ENCODE results near the gene CTU2. TPM values are rescaled to one million over a fixed set of nuclear protein-coding genes. Genes with fewer than 3 reads are reported as not detected.

Gene CTU2
- total RNA-seq, 1 experiment from 2014 or later = 20.5 TPM

DNA sequence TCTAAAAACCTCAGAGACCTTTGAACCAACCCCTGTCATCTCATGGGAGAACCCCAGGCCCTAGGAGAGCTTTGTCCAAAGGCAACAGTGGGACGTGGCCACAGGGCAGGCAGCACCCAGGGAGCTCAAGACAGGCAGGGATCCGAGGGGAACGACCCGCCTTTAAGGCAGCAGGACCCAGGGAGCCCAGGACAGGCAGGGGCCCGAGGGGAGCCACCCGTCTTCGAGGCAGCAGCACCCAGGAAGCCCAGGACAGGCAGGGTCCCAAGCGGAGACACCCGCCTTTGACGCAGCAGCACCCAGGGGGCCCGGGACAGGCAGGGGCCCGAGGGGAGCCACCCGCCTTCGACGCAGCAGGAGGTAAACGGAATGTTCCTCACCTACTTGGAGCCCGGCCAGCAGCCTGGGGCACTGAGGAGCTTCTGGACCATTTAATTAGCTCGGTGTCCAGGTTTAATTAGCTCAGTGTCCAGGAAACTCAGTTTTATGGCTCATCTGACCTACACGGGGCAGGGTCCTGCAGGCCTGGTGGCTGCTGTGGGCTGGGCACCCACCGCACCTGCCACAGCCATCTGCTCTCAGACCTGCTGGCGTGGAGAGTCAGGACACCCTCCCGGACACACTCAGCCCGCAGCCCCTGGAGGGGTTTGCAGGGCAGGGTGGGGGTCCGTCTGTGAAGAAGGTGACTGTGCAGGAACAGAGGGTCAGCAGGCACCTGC lies 54.3 kb downstream of the CTU2 start:
- peak; percentile 68 for DNase-seq (ENCODE audit: low spot score)

DNA sequence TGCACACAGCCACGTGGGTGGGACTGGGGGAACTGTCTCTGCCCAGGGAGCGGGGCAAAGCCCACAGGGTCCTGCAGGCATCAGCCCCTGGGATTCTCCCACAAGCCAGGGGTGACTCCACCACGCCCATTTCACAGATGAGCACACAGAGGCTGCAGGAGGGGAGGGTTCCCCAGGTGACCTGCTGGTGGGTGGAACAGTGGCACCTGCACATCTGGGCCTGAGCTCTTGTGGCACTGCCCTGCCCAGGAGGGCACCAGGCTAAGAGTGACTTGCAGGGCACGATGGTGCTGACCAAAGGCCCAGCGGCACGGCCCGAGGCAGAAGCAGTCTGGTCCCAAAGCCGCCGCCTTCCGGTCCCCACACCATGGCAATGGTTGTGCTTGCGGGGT lies 54.8 kb downstream of the CTU2 start:
- no peak for DNase-seq (ENCODE audit: low spot score)

DNA sequence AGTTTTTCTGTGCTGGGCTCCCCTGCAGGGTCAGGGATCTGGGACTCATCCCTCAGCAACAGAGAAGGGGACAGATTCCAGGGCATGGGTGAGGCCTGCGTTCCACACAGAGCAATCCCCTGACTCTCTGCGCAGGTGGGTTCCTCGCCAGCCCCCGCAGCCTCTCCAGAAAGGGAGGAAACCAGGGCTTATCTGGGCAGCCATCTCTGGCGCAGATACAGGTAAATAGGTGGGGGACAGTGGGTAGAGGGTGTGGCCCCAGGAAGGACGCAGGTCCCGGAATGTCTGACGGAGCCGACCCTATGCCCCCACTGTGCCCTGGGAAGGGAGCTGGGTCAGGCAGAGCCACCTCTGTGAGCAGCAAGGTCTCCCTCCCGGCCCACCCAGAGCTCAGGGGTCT lies 55.5 kb downstream of the CTU2 start:
- DNase-seq (ENCODE audit: low spot score) = no peak

DNA sequence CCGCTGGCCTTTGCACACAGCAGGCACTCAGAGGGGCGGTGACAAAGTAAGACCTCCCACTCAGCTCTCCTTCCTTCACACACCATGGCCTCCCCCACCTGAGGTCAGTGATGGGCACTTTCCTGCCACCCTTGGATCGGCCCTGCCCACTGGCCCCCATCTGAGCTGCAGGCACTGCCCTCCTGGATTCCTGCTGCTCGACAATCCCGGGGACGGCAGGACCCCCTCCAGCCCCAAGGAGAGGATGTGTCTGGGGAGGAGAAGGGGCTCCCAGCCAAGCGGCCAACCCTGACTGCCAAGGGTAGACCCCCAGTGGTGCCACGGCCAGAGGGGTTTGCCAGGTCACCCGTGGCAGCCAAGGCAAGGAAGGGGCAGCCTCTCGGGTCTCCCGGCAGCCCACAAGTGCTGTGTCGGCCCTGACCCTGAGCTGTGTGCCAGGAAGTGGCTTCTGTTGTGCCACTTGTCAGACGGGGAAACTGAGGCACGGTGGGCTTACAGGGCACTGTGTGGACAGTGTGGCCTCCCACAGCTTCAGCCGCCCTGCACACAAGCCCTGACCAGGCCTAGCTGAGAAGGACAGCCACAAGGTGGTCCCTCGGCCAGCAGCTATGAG lies 56.1 kb downstream of the CTU2 start:
- DNase-seq (ENCODE audit: low spot score) = no peak

DNA sequence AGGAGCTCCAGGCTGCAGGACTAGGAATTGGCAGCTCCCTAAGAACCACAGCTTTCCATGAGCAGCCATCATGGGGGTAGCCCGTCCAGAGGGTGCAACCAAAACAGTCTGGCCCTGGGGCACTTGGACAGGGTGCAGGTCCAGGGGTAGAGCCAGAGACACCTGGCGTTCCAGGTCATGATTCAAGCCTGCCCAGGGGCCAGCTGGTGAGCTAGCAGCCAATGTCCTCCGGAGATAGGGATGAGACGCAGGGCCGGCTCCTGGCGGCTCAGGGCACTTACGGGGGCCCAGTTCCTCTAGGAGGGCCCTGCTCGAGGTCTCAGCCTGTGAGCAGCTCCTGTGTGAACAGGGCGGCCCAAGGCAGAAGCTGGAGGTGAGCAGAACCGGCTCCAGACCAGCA lies 56.6 kb downstream of the CTU2 start:
- DNase-seq (ENCODE audit: low spot score) = no peak

DNA sequence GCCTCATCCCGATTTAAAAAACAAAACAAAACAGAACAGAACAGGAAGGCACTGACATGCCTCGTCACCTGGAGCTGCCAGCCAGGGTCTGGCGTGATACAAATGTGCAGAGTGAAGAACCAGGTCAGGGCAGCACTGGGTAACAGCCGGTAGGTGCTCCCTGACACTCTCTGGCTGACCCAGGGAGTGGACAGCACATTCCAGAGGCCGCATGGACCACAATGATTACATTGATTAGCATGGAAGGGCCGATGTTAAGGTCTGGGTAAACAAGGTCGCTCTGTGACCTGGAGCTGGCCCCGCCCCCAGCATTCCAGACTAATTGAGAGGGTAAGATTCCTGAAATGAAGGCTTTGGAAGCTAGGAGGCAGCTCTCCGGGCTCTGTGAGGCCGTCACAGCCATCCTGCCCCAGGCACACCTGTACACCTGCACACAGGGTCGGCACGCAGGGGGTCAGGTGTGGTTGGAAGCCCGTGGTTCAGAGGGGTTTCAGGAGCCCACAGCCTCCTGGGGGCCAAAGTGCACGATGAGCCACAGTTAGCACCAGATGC lies 57.3 kb downstream of the CTU2 start:
- DNase-seq (ENCODE audit: low spot score) = peak; percentile 79

DNA sequence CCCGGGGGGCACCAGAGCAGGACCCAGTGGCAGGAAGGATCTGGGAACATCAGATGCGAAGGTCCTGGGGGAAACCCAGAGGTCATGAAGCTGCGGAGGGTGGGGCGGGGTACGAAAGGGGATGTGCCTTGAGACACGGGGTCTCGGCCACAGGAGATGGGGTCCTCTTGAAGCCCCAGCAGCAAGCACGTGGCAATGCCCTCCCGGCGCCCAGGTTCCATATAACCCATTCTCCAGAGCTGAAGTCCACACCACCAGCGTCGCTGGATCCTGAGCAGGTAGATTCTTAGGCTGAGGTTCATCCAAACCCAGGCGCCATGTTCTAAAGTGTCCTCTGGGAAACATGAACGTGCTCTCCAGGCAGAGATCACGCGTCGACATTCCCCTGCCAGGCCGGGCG lies 57.8 kb downstream of the CTU2 start:
- DNase-seq (ENCODE audit: low spot score) = no peak

DNA sequence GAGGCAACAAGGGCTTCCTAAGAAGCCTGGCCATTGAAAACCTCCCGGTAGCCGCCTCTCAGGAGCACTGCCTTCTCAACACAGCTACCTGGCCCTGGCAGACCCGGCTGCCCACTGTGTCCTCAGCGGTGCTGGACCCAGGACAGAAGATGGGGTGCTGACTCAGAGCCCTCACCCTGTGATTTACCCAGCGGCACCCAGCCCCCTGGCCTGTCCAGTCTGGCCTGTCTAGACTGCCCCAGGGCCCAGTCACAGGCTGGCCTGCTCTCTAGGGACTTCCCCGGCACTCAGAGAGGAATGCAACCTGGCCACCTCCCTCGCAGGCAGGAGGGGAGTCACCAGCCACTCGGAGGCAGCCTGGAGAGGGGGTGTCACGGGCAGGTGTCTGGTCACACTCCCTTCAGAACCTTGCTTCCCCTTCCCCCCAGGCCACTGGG lies 58.6 kb downstream of the CTU2 start:
- peak; percentile 94 for DNase-seq (ENCODE audit: low spot score)

Other genes starting within 250 kb of the CTU2 start
- gene ZC3H18, start 136.1 kb upstream of the CTU2 start, total RNA-seq (2014; rRNA removed; shearing (Covaris generic)) = 17.7 and 18.3 TPM in 2 replicates
- not detected in 2 replicates for gene IL17C, start 67.9 kb upstream of the CTU2 start, total RNA-seq (2014; rRNA removed; shearing (Covaris generic))
- gene CYBA, start 55.5 kb upstream of the CTU2 start, total RNA-seq (2014; rRNA removed; shearing (Covaris generic)) = 0.19 TPM in 1 of 2 replicates, not detected in the other
- 53.8 and 56.3 TPM in 2 replicates for gene MVD, start 43.4 kb upstream of the CTU2 start, total RNA-seq (2014; rRNA removed; shearing (Covaris generic))
- not detected in 2 replicates for gene SNAI3, start 20.0 kb upstream of the CTU2 start, total RNA-seq (2014; rRNA removed; shearing (Covaris generic))
- gene RNF166, start 95 bp upstream of the CTU2 start, total RNA-seq (2014; rRNA removed; shearing (Covaris generic)) = 43.6 and 51.2 TPM in 2 replicates
- gene PIEZO1, start 78.7 kb downstream of the CTU2 start, total RNA-seq (2014; rRNA removed; shearing (Covaris generic)) = 186 and 226 TPM in 2 replicates
- 29.3 and 39.2 TPM in 2 replicates for gene CDT1, start 97.3 kb downstream of the CTU2 start, total RNA-seq (2014; rRNA removed; shearing (Covaris generic))
- gene APRT, start 105.4 kb downstream of the CTU2 start, total RNA-seq (2014; rRNA removed; shearing (Covaris generic)) = 255 and 258 TPM in 2 replicates
- 25.8 and 34.3 TPM in 2 replicates for gene GALNS, start 150.4 kb downstream of the CTU2 start, total RNA-seq (2014; rRNA removed; shearing (Covaris generic))
- 52.9 and 78.8 TPM in 2 replicates for gene TRAPPC2L, start 150.6 kb downstream of the CTU2 start, total RNA-seq (2014; rRNA removed; shearing (Covaris generic))
- not detected in 2 replicates for gene PABPN1L, start 160.2 kb downstream of the CTU2 start, total RNA-seq (2014; rRNA removed; shearing (Covaris generic))

Data from A172 (cell line).